Lower leg skin (tissue), 3 donors: ENCODE results near the gene YES1.

ENCODE experiments used
- POLR2A ChIP-seq, 2 donors: fragments of 450-650 bp; IDR thresholded peaks; one replicate each; pipeline ENCODE4 v1.6.1; 2016 to 2017; ENCODE audit warnings: antibody characterized with exemption in 2 of 2, mild to moderate bottlenecking in 1 of 2, moderate library complexity in 1 of 2
- TF ChIP-seq, protein P1 (sequence below), 3 donors: fragments of 450-650 bp; IDR thresholded peaks; one replicate each; pipeline ENCODE4 v1.5.1; 2016; ENCODE audit warnings: antibody characterized with exemption in 3 of 3, mild to moderate bottlenecking in 3 of 3, moderate library complexity in 2 of 3

- TF ChIP-seq, protein P1, sequence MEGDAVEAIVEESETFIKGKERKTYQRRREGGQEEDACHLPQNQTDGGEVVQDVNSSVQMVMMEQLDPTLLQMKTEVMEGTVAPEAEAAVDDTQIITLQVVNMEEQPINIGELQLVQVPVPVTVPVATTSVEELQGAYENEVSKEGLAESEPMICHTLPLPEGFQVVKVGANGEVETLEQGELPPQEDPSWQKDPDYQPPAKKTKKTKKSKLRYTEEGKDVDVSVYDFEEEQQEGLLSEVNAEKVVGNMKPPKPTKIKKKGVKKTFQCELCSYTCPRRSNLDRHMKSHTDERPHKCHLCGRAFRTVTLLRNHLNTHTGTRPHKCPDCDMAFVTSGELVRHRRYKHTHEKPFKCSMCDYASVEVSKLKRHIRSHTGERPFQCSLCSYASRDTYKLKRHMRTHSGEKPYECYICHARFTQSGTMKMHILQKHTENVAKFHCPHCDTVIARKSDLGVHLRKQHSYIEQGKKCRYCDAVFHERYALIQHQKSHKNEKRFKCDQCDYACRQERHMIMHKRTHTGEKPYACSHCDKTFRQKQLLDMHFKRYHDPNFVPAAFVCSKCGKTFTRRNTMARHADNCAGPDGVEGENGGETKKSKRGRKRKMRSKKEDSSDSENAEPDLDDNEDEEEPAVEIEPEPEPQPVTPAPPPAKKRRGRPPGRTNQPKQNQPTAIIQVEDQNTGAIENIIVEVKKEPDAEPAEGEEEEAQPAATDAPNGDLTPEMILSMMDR (IDR thresholded peaks at IDR 0.05), result no peak
- no peak for TF ChIP-seq POLR2A (IDR thresholded peaks at IDR 0.05)
Measured at GRCh38 chr18:850960-851359, 38.9 kb upstream of the YES1 start.
